K562 (cell line): Measurements from ENCODE around the gene DYNLT4. TPM values are rescaled to one million over a fixed set of nuclear protein-coding genes. Genes with fewer than 3 reads are reported as not detected.

Source experiments
- BMI1 ChIP-seq: fragments of 150-350 bp; IDR thresholded peaks from 2 replicates; pipeline ENCODE4 v1.6.1; 2014; ENCODE audit warnings: low read length
- CBFA2T3 ChIP-seq: fragments of 450-650 bp; IDR thresholded peaks from 2 replicates; pipeline ENCODE4 v1.6.1; 2017
- CTCF ChIP-seq, 3 experiments: IDR thresholded peaks in 2 of 3; conservative IDR thresholded peaks in 1 of 3; 2 replicates each; pipeline ENCODE4 v1.5.1; 2011 to 2012; ENCODE audit warnings: low read length in 3 of 3, mild to moderate bottlenecking in 3 of 3, control low read depth in 2 of 3, improper control_type of control experiment in 1 of 3, inconsistent platforms in 1 of 3, low read depth in 1 of 3, mixed read lengths in 1 of 3, moderate library complexity in 1 of 3; ENCODE audit not compliant: insufficient read depth in 2 of 3
- E2F8 ChIP-seq: fragments of 450-650 bp; IDR thresholded peaks from 2 replicates; pipeline ENCODE4 v1.7.1; 2018; ENCODE audit warnings: mild to moderate bottlenecking, low read depth; ENCODE audit not compliant: partially characterized antibody
- GABPB2 ChIP-seq: fragments of 250-450 bp; sonication (Bioruptor Pico); conservative IDR thresholded peaks from 2 replicates; pipeline ENCODE4 v1.5.1; 2021; ENCODE audit warnings: mild to moderate bottlenecking
- GTF2A2 ChIP-seq: IDR thresholded peaks from 2 replicates; pipeline ENCODE4 v1.6.1; 2016; ENCODE audit warnings: mild to moderate bottlenecking, missing genetic modification characterization, missing compliant biosample characterization
- HDAC2 ChIP-seq: fragments of 450-650 bp; IDR thresholded peaks from 2 replicates; pipeline ENCODE4 v1.6.1; 2016; ENCODE audit warnings: mild to moderate bottlenecking
- HDAC6 ChIP-seq: IDR thresholded peaks from 2 replicates; pipeline ENCODE4 v1.6.1; 2012; ENCODE audit warnings: low read depth, mild to moderate bottlenecking, control low read depth, inconsistent platforms, low read length, moderate library complexity
- HSF4 ChIP-seq: fragments of 250-450 bp; sonication (Bioruptor Pico); IDR thresholded peaks from 2 replicates; pipeline ENCODE4 v2.1.2; 2022; ENCODE audit warnings: mild to moderate bottlenecking, moderate library complexity, borderline replicate concordance
- KAT2B ChIP-seq: IDR thresholded peaks from one replicate; pipeline ENCODE4 v1.6.1; 2012; ENCODE audit warnings: low read depth, mild to moderate bottlenecking, control low read depth, inconsistent platforms, low read length, moderate library complexity
- KDM1A ChIP-seq, 2 experiments: fragments of 450-650 bp; IDR thresholded peaks; 2 replicates each; pipeline ENCODE4 v1.6.1; 2016; ENCODE audit warnings: mild to moderate bottlenecking in 2 of 2
- NFE2L1 ChIP-seq: fragments of 450-650 bp; IDR thresholded peaks from 2 replicates; pipeline ENCODE4 v1.6.1; 2016; ENCODE audit warnings: missing genetic modification characterization, low read depth, mild to moderate bottlenecking, missing compliant biosample characterization, moderate library complexity, borderline replicate concordance
- NFIC ChIP-seq: fragments of 450-650 bp; IDR thresholded peaks from 2 replicates; pipeline ENCODE4 v1.6.1; 2017; ENCODE audit warnings: mild to moderate bottlenecking, inconsistent platforms
- NONO ChIP-seq, 2 experiments: fragments of 200-400 bp in 1 of 2; fragments of 450-650 bp in 1 of 2; formaldehyde crosslinking in 1 of 2; IDR thresholded peaks; 2 replicates each; pipeline ENCODE4 v1.6.1; 2017; ENCODE audit warnings: low read depth in 2 of 2, mild to moderate bottlenecking in 2 of 2, moderate library complexity in 2 of 2, low read length in 1 of 2
- SMARCB1 ChIP-seq: IDR thresholded peaks from 2 replicates; pipeline ENCODE4 v1.6.1; 2011; ENCODE audit warnings: improper control_type of control experiment, low read depth; ENCODE audit not compliant: insufficient read length
- SMARCC2 ChIP-seq: fragments of 450-650 bp; IDR thresholded peaks from 2 replicates; pipeline ENCODE4 v1.6.1; 2017; ENCODE audit warnings: antibody characterized with exemption, moderate library complexity, mild to moderate bottlenecking, low read depth
- TAF15 ChIP-seq: fragments of 200-400 bp; formaldehyde crosslinking; IDR thresholded peaks from 2 replicates; pipeline ENCODE4 v1.6.1; 2017; ENCODE audit warnings: mild to moderate bottlenecking, low read depth, low read length, moderate library complexity
- TAL1 ChIP-seq: fragments of 450-650 bp; IDR thresholded peaks from 2 replicates; pipeline ENCODE4 v1.6.1; 2016; ENCODE audit warnings: mild to moderate bottlenecking
- TBL1XR1 ChIP-seq, 2 experiments: IDR thresholded peaks; 2 replicates each; pipeline ENCODE4 v1.6.1; 2012; ENCODE audit warnings: improper control_type of control experiment in 2 of 2, low read length in 2 of 2, mild to moderate bottlenecking in 1 of 2
- UBTF ChIP-seq, 2 experiments: IDR thresholded peaks; 2 replicates each; pipeline ENCODE4 v1.6.1; 2012; ENCODE audit warnings: improper control_type of control experiment in 2 of 2, low read depth in 2 of 2, low read length in 2 of 2, borderline replicate concordance in 1 of 2
- ZBTB17 ChIP-seq: fragments of 450-650 bp; formaldehyde crosslinking; IDR thresholded peaks from 2 replicates; pipeline ENCODE4 v1.4.0; 2020; ENCODE audit warnings: mild to moderate bottlenecking
- ZEB2 ChIP-seq: fragments of 450-650 bp; IDR thresholded peaks from 2 replicates; pipeline ENCODE4 v1.6.1; 2016
- ZNF232 ChIP-seq: sonication (generic); formaldehyde crosslinking; IDR thresholded peaks from 2 replicates; pipeline ENCODE4 v1.8.0; 2022; ENCODE audit warnings: mild to moderate bottlenecking, missing genetic modification reagents
- polyA plus RNA-seq, 8 experiments: library from polyadenylated mRNA; depleted of rRNA in 4 of 8; stranded (reverse) in 5 of 8; unstranded in 3 of 8; fragments of >200 nt; fragmentation: Nextera tagmentation in 2 of 8; fragmentation: Illumina TruSeq in 1 of 8; extraction: Ambion mirVana in 2 of 8; extraction: Trizol in 1 of 8; gene quantifications; 2 replicates each; pipeline versions ENCODE4 v1.2.1 to v1.2.3, GENCODE V29; 2011 to 2014; ENCODE audit warnings: inconsistent platforms in 1 of 8, missing spikeins in 1 of 8
- total RNA-seq, 7 experiments: library from RNA; depleted of rRNA in 6 of 7; stranded (reverse); fragments of >200 nt in 6 of 7; fragmentation: Illumina TruSeq in 2 of 7; extraction: Trizol in 2 of 7; gene quantifications; 2 replicates each; pipeline versions ENCODE4 v1.2.1 to v1.2.3, GENCODE V29; 2011 to 2021; ENCODE audit warnings: low replicate concordance in 1 of 7

Gene DYNLT4
- total and polyA plus RNA-seq, 9 of the 15 experiments (the other 6 are each of a cell fraction or from before 2014, with no cell fraction given), result 0.29 to 0.73 TPM; not detected in 7

- TF ChIP-seq SMARCC2, result no peak
- TF ChIP-seq CBFA2T3, result peak; percentile 82
- peak; percentile 87 for TF ChIP-seq ZEB2
- TF ChIP-seq KAT2B, result no peak
- TF ChIP-seq ZNF232 (CRISPR knock-in tag), result no peak
- TF ChIP-seq BMI1, result no peak
- no peak for TF ChIP-seq HDAC6
- TF ChIP-seq SMARCB1, result no peak
- TF ChIP-seq GTF2A2 (tag), result no peak
- no peak for TF ChIP-seq TBL1XR1 (IDR thresholded peaks at IDR 0.05; ENCODE audit: low read length in 2 of 2)
- TF ChIP-seq E2F8, result no peak
- TF ChIP-seq NFIC, result peak; percentile 29; the same call in 1 of the 2 replicates
- no peak for TF ChIP-seq CTCF (IDR thresholded peaks at IDR 0.05 in 2 of 3, conservative IDR thresholded peaks at IDR 0.05 in 1 of 3; ENCODE audit: insufficient read depth in 2 of 3, low read depth in 1 of 3, low read length in 3 of 3)
- peak; percentile 72 for TF ChIP-seq TAL1
- peak; percentile 33; the same call in 1 of the 2 replicates for TF ChIP-seq HDAC2
- TF ChIP-seq ZBTB17 (CRISPR knock-in tag), result no peak
- TF ChIP-seq GABPB2, result no peak
- TF ChIP-seq NFE2L1 (tag), result no peak
- TF ChIP-seq HSF4 (CRISPR knock-in tag), result no peak
- TF ChIP-seq UBTF (IDR thresholded peaks at IDR 0.05; ENCODE audit: borderline replicate concordance in 1 of 2, low read depth in 2 of 2, low read length in 2 of 2), result no peak
- TF ChIP-seq TAF15, result no peak
- peak; percentile 10 to 21; a peak in 2 of 4 replicates for TF ChIP-seq KDM1A (IDR thresholded peaks at IDR 0.05)
- TF ChIP-seq NONO (IDR thresholded peaks at IDR 0.05; ENCODE audit: low read depth in 2 of 2, low read length in 1 of 2), result no peak
These were observed 5.5 kb downstream of the DYNLT4 start (continued) for GRCh38 chr1:44801491-44802305.
